HL-60 (cell line): ENCODE data around the gene ELMOD3.
"Not testable (repeated sequence)": the region's sequence is repeated elsewhere in the genome, so short reads cannot be mapped to it uniquely, and the experiment has no call there.

Experiments
- GABPA ChIP-seq: IDR thresholded peaks from 2 replicates; pipeline ENCODE4 v1.6.1; 2012; ENCODE audit warnings: low read depth
- POLR2AphosphoS5 ChIP-seq: IDR thresholded peaks from 2 replicates; pipeline ENCODE4 v1.6.1; 2012; ENCODE audit warnings: low read depth
- REST ChIP-seq: IDR thresholded peaks from 2 replicates; pipeline ENCODE4 v1.6.1; 2012; ENCODE audit warnings: low read depth; ENCODE audit not compliant: insufficient replicate concordance
- SPI1 ChIP-seq: IDR thresholded peaks from 2 replicates; pipeline ENCODE4 v1.6.1; 2012; ENCODE audit warnings: low read depth, mild to moderate bottlenecking, borderline replicate concordance
- TF ChIP-seq, protein P1 (sequence below): IDR thresholded peaks from one replicate; pipeline ENCODE4 v1.5.1; 2011; ENCODE audit warnings: low read length, control low read depth, inconsistent platforms; ENCODE audit not compliant: insufficient read depth

DNA sequence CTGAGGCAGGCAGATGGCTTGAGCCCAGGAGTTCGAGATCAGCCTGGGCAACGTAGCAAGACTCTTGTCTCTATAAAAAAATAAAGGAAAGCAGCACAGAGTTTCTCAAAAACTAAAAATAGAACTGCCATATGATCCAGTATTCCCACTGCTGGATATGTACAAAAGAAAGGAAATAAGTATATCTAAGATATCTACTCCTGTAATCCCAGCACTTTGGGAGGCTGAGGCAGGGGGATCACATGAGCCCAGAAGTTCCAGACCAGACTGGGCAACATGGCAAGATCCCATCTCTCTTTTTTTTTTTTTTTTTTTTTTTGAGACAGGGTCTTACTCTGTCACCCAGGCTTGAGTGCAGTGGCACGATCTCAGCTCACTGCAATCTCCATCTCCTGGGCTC is 24.9 kb upstream of the ELMOD3 start:
- TF ChIP-seq POLR2AphosphoS5, REST, SPI1, GABPA: not testable (repeated sequence)
- TF ChIP-seq, protein P1, sequence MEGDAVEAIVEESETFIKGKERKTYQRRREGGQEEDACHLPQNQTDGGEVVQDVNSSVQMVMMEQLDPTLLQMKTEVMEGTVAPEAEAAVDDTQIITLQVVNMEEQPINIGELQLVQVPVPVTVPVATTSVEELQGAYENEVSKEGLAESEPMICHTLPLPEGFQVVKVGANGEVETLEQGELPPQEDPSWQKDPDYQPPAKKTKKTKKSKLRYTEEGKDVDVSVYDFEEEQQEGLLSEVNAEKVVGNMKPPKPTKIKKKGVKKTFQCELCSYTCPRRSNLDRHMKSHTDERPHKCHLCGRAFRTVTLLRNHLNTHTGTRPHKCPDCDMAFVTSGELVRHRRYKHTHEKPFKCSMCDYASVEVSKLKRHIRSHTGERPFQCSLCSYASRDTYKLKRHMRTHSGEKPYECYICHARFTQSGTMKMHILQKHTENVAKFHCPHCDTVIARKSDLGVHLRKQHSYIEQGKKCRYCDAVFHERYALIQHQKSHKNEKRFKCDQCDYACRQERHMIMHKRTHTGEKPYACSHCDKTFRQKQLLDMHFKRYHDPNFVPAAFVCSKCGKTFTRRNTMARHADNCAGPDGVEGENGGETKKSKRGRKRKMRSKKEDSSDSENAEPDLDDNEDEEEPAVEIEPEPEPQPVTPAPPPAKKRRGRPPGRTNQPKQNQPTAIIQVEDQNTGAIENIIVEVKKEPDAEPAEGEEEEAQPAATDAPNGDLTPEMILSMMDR = not testable (repeated sequence)
